Stomach (tissue), 9 donors: ENCODE measurements around the gene MMP28. TPM values are rescaled to one million over a fixed set of nuclear protein-coding genes. Genes with fewer than 3 reads are reported as not detected.

Source experiments
- DNase-seq, 2 donors: peaks; one replicate each; pipeline versions ENCODE4 v3.0.0 to v3.0.0-alpha.2; 2013 to 2019
- H3K27ac ChIP-seq, 5 donors: fragments of 200-600 bp in 4 of 5; sonication (generic) in 4 of 5; one replicate each; pipeline ENCODE4 v1.5.1; 2013 to 2019; ENCODE audit warnings: mild to moderate bottlenecking in 1 of 5, moderate library complexity in 1 of 5
- H3K27me3 ChIP-seq, 3 donors: fragments of 200-600 bp; sonication (generic); one replicate each; pipeline ENCODE4 v1.5.1; 2017 to 2019; ENCODE audit warnings: mixed run types in 1 of 3
- H3K36me3 ChIP-seq, 4 donors: fragments of 200-600 bp; sonication (generic); 1 replicate in 3 of 4; 2 replicates in 1 of 4; pipeline ENCODE4 v1.5.1; 2016 to 2019
- H3K4me1 ChIP-seq, 4 donors: fragments of 200-600 bp; sonication (generic); one replicate each; pipeline ENCODE4 v1.5.1; 2016 to 2019
- H3K4me3 ChIP-seq, 4 donors: fragments of 200-600 bp; sonication (generic) in 3 of 4; one replicate each; pipeline ENCODE4 v1.5.1; 2016 to 2019; ENCODE audit warnings: mild to moderate bottlenecking in 1 of 4
- H3K9me3 ChIP-seq, 4 donors: fragments of 200-600 bp; sonication (generic); one replicate each; pipeline ENCODE4 v1.5.1; 2016 to 2019
- CTCF ChIP-seq, 7 experiments: fragments of 450-650 bp in 4 of 7; fragments of 200-600 bp in 3 of 7; sonication (generic) in 3 of 7; IDR thresholded peaks; one replicate each; pipeline ENCODE4 v1.5.1; 2016 to 2019; ENCODE audit warnings: antibody characterized with exemption in 7 of 7, control low read depth in 2 of 7, mild to moderate bottlenecking in 1 of 7
- EP300 ChIP-seq: sonication (generic); formaldehyde crosslinking; IDR thresholded peaks from one replicate; pipeline ENCODE4 v1.6.1; 2017; ENCODE audit warnings: antibody characterized with exemption
- POLR2A ChIP-seq, 4 donors: fragments of 450-650 bp; IDR thresholded peaks; one replicate each; pipeline ENCODE4 v1.6.1; 2016; ENCODE audit warnings: antibody characterized with exemption in 4 of 4, control low read depth in 2 of 4, mild to moderate bottlenecking in 1 of 4, moderate library complexity in 1 of 4
- POLR2AphosphoS5 ChIP-seq, 3 donors: sonication (generic); formaldehyde crosslinking; IDR thresholded peaks; one replicate each; pipeline ENCODE4 v1.6.1; 2016; ENCODE audit warnings: antibody characterized with exemption in 3 of 3
- WGBS, 5 donors: extraction: QIAGEN DNeasy Blood & Tissue Kit in 3 of 5; methylation state at CpG; one replicate each; pipeline versions ENCODE4 v1.1.5 to v1.1.7; 2013 to 2018; 5-methylcytosine and 5-hydroxymethylcytosine counted together
- intact Hi-C: fragments of 100-400 bp; cut with DNase I; formaldehyde crosslinking; loops from one replicate; pipeline ENCODE4 v1.15.1; 2023; ENCODE audit warnings: low total_unique reads
- polyA plus RNA-seq, 3 donors: library from polyadenylated mRNA; stranded (reverse); fragments of 200-250 nt; gene quantifications; one replicate each; pipeline ENCODE4 v1.2.3, GENCODE V29; 2013
- total RNA-seq, 5 donors: library from RNA; depleted of rRNA; stranded (reverse); fragments of >200 nt; gene quantifications; one replicate each; pipeline versions ENCODE4 v1.1.0 to v1.2.3, GENCODE V29; 2014 to 2016
- donor health status: healthy with polysubstance abuse.
- donor health status: Bipolar disorder and iron deficiency.
- donor health status: healthy.

Gene MMP28
- total and polyA plus RNA-seq, 8 donors, result 2.2 to 75.0 (median 19.6) TPM

GRCh38 chr17:35729405-35729833 is 66.0 kb downstream of the MMP28 start:
- TF ChIP-seq POLR2AphosphoS5 (IDR thresholded peaks at IDR 0.05) (no peak), POLR2A (IDR thresholded peaks at IDR 0.05) (no peak), CTCF (IDR thresholded peaks at IDR 0.05) (no peak), EP300 (no peak)
- Histone ChIP-seq H3K4me1 (peaks cover 8 to 39% (median 28%) of the 10 kb centered on the region in 4 donors), H3K36me3 (peaks cover 9 to 38% (median 36%) of the 10 kb centered on the region in 4 donors), H3K27ac (no peak overlapping the region), H3K27me3 (peaks cover 0 to 14% (median 0%) of the 10 kb centered on the region in 3 donors), H3K9me3 (no peaks in the 10 kb centered on the region), H3K4me3 (no peak overlapping the region)
- WGBS, 5 donors, result 72 to 84% (median 82%) methylated on average over 4 of the region's 4 CpGs
- no peak for DNase-seq
- intact Hi-C loops, result no loop called here

- DNase-seq, result no peak
- TF ChIP-seq EP300, result no peak
- no peak for TF ChIP-seq POLR2AphosphoS5 (IDR thresholded peaks at IDR 0.05)
- no peak for TF ChIP-seq POLR2A (IDR thresholded peaks at IDR 0.05)
- no peak for TF ChIP-seq CTCF (IDR thresholded peaks at IDR 0.05)
- Histone ChIP-seq H3K36me3 (peaks cover 17 to 47% (median 44%) of the 10 kb centered on the region in 4 donors), H3K9me3 (no peaks in the 10 kb centered on the region), H3K27me3 (peaks cover 0 to 14% (median 0%) of the 10 kb centered on the region in 3 donors), H3K27ac (no peak overlapping the region), H3K4me1 (peaks cover 8 to 39% (median 28%) of the 10 kb centered on the region in 4 donors), H3K4me3 (no peak overlapping the region)
- intact Hi-C loops, result no loop called here
- whole genome bisulfite sequencing, 5 donors, result 90 to 94% (median 91%) methylated on average over 3 of the region's 3 CpGs
Observed at GRCh38 chr17:35728551-35728950, 66.9 kb downstream of the MMP28 start.

- intact Hi-C loops, result no loop called here
- no peak for DNase-seq
- Histone ChIP-seq H3K36me3 (peaks cover 21 to 56% (median 53%) of the 10 kb centered on the region in 4 donors), H3K27ac (no peak overlapping the region), H3K4me1 (peaks cover 8 to 39% (median 27%) of the 10 kb centered on the region in 4 donors), H3K27me3 (peaks cover 0 to 13% (median 0%) of the 10 kb centered on the region in 3 donors), H3K9me3 (no peaks in the 10 kb centered on the region), H3K4me3 (no peak overlapping the region)
- no peak for TF ChIP-seq POLR2A (IDR thresholded peaks at IDR 0.05)
- TF ChIP-seq POLR2AphosphoS5 (IDR thresholded peaks at IDR 0.05), result no peak
- no peak for TF ChIP-seq CTCF (IDR thresholded peaks at IDR 0.05)
- no peak for TF ChIP-seq EP300
- WGBS, 5 donors, result 86 to 93% (median 89%) methylated on average over 5 of the region's 5 CpGs
Observed at GRCh38 chr17:35727635-35728034, 67.8 kb downstream of the MMP28 start.

DNA sequence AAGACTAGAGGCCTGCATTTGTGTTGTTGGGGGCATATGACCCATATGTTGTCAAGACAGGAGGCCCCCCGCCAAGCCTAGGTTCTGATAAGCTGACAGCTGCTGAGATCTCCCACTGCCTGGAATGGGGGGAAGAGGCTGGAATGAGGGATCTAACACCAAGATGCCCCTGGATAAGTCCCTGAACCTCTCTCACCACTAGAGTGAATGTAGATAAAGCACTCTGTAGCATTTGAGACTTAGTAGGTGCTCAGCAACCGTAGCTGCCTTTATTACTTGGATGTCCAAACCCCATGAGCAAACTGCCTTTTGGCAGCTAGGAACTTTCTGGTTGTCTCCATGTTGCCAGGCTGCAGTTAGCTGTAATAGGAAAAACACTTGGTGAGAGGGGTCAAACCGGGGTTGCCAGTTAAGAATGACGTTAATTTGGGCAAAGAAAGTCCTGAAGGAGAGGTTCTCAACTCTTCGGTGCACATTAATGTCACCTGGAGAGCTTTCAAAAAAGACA is 68.4 kb downstream of the MMP28 start:
- no peak for DNase-seq
- TF ChIP-seq POLR2A (IDR thresholded peaks at IDR 0.05) (no peak), POLR2AphosphoS5 (IDR thresholded peaks at IDR 0.05) (no peak), EP300 (no peak)
- Histone ChIP-seq H3K4me3 (no peak overlapping the region), H3K27me3 (peaks cover 0 to 7% (median 0%) of the 10 kb centered on the region in 3 donors), H3K9me3 (no peaks in the 10 kb centered on the region), H3K4me1 (peaks cover 8 to 32% (median 21%) of the 10 kb centered on the region in 4 donors), H3K27ac (peak overlapping the region in 2 of 5 donors; percentile 9 to 25), H3K36me3 (peaks cover 21 to 62% (median 59%) of the 10 kb centered on the region in 4 donors)
- intact Hi-C loops, result no loop called here
- 82 to 87% (median 84%) methylated on average over 5 of the region's 5 CpGs for WGBS, 5 donors
